Hematopoietic multipotent progenitor cell treated with erythropoietin and hydrocortisone succinate and interleukin-3 and kit ligand, for 6 days (in vitro differentiated cells): Measurements from ENCODE around the gene TRIM65.

ENCODE experiments used
- DNase-seq: peaks from one replicate; pipeline ENCODE4 v3.0.0-alpha.2; 2015

TRIM65 gene

DNA sequence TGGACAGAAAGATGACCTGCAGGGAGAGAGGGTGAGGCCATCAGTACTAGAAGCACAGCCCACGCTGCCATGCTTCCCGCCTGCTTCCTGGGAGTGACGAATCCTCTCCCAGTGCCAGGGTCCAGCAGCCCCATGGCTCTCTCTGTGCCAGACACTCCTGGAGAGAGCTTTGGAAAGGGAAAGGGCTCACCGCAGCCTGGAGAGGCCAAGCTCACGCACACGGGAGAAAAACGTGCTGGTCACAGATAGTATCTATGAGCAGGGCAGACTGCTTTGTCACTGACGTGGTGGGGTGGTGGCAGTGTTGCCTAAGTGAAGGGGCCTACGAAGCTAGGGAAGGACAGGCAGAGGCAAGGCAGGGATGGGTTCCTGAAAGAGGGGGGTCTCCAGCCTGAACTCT is 47.0 kb downstream of the TRIM65 start:
- DNase-seq, result peak; percentile 77

GRCh38 chr17:75849279-75849646 is 47.5 kb downstream of the TRIM65 start:
- peak; percentile 74 for DNase-seq

DNA sequence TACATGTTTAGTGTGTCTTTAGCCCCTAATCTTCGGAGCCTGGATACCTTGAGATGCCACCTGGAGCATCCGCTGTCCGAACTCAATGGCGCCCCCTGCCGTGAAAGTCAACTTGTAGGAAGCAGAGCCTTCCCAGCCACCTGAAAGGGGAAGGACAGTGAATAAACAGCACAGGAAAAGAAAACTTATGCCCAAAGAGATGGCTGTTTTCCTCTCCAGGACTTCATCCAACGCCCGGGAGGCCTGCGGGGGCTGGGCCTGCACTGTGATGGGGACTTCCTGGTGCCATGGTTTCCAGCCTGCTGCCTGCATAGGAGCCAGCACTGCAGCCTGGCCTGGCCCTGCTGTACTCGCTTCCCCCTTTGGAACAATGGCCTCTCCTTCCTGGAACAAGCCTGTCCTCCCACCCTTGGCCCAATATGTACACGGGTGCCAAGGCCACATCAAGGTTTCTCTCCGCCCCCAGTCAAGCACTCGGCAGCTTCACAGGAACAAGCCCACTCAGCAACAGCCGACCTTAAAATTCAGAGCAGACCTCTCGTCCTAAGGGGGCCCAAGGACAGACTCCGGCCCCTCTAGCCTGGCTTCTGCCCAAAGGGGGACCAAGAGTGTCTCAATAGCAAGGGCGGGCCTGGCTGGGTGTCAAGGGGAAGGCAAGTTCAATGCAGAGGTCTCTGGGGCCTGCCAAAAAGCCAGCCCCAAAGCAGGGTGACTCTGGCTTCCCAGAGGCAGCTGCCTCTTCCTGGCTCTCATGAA is 48.0 kb downstream of the TRIM65 start:
- peak; percentile 84 for DNase-seq

DNA sequence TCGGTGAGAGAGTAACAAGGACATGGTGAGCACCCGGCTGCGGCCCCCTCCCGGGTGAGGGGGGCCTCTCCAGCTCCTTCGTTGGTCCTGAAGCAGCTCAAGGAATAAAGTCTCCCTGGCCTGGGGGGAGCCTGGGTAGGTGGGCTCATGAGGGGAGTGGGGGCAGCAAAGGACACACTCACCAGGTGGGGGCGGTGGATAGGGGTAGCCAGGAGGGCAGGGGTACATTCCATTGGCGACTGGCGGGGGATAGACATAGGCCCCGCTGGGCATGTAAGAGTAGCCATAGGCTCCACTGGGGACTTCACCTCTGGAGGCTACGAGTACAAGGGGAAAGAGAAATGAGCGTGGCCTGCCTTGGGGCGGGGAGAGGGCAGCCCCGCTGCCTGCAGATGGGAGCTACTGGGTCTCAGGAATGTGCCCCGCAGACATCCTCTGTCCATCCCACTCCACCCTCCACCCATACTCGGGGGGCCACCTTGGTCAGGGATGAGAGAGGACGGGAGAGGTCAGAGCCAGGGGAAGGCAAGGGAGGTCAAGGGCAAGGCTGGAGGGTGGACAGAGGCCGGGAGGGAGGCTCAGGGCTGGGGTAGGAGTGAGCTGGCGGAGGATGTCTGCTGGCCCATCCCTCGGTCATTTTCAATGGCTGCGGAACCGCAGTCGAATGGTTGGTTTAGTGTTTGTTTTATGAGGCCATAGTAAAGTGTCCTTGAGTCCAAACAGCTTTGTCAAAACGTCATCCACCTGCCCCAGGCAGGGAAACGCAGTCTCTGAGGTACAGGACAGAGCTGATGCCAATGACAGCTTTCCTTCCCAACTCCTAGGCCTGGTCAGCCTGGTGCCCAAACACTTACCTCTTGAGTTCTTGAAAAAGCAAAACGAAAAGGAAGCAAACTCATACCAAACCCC is 48.9 kb downstream of the TRIM65 start:
- no peak for DNase-seq

GRCh38 chr17:75846692-75847613 is 49.8 kb downstream of the TRIM65 start:
- DNase-seq, result no peak

- no peak for DNase-seq
These were observed 50.6 kb downstream of the TRIM65 start for GRCh38 chr17:75845933-75846691.

- DNase-seq, result peak; percentile 98
These were observed 51.6 kb downstream of the TRIM65 start for GRCh38 chr17:75845058-75845711.

DNA sequence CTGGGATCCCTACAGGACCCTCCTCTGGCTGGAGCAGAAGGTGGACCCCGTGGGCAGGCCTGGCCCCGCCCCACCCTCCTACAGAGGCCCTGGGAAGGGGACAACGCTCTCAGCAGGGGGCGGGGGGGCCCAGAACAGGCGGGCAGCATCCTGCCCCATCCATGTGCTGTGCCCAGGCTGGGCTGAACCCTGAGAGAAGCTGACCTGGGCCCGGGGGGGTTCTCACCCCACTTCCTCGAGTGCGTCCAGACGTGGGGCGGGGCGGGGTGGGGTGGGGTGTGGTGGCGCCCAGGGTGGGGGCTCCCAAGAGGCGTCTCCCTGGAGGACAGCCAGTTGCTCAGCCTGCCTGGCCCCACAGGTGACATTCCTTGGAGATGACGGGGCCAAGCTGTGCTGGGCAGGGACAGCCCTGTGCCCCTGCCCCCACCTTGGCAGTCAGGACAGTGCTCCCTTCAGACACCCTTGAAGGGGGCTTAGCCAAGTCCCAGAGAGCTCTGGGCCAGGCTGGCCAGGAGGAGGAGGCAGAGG is 52.2 kb downstream of the TRIM65 start:
- peak; percentile 75 for DNase-seq

- DNase-seq, result peak; percentile 91
These were observed 52.9 kb downstream of the TRIM65 start, which contains the start of gene UNC13D for GRCh38 chr17:75843577-75844529. Gene UNC13D, minus strand, starts transcription at chr17:75844404. Its CDS starts 67 bp downstream, at chr17:75844337.

DNA sequence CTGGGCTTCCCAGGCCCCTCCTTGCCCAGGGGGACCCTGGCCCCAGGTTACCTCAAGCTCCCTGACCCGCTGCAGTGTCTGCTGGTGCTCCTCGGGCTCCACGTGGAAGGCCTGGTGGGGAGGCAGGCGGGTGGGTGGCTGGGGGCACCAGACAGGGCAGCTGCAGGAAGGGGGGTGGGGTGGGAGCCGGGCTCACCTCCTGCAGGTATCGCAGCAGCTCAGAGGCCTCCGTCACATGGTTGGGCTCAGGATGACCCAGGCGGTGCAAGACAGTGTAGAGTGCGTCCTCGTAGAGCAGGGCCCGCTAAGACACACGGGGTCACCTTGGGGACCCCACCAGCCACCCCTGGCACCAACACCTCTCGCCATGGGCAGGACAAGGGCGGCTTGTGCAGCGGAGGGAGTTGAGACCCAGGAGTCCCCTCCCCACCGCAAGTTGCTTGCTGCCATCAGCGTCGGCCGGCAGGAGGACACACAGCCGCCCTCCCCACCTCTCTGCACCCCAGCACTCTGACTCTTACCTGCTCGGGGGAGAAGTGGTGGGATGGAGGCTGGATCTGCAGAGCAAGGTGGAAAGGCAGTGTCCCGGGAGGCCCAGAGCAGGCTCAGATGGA is 53.7 kb downstream of the TRIM65 start:
- no peak for DNase-seq

- DNase-seq, result no peak
These were observed 54.3 kb downstream of the TRIM65 start for GRCh38 chr17:75842411-75842810.

DNA sequence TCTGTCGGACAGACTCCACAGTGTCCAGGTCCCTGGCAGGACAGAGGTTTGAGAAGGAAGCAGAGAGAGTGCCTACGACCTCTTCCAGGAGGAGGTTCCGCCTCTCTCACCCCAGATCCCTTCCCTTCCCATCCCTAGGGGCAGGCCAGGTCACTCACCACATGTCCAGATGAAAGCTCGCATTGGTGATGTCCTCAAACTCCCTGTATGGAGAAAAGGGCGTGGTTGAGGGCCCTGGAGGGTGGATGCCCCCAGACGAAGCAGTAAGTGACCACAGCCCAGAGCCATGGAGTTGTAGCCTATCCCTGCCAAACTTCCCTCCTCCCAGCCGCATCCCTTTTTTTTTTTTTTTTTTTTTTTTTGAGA is 56.0 kb downstream of the TRIM65 start:
- no peak for DNase-seq

DNA sequence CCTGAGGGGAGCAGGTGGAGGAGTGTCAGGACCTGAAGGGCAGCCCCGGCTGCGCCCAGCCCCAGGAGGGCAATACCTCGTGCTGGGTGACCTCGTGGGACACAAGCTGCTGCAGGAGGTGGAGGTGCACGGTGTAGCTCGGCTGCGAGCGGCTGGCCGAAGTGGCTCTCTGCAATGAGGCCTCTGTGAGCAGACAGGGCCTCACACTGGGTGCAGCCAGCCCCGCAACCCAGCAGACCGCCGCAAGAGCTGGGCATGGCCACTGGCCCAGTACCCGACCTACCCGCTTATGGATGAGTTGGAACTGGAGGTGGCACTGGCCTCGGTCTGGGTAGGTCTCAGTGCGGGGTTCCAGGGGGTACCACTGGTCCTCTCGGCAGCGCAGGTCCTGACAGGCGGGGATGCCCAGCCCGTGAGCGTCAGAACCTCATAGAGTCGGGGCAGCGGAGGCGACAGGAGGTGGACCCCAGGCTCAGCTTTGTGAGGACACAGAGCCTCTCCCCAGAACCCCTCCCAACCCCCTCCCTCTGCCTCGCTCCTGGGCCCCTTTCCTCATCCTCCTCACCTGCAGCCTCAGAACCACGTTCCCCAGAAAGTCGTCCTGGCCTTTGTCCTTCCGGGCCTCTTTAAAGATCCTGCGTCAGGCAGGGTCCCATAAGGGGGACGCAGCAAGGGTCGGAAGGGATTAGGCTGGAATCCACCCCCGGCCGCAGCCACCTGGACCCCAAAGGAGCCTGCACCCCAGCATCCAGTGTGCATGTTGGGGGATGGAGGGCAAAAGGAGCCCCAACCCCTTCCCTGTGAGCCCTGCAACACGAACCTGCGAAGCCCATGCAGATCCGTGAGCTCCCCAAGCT is 56.6 kb downstream of the TRIM65 start:
- DNase-seq, result no peak
